HEK293T (cell line): ENCODE results near the gene PABPC1L.

ENCODE experiments used
- CTCF ChIA-PET: fragments of 350-600 bp; formaldehyde crosslinking; extraction: SDS; loops from one replicate; lab custom pipeline; 2021; ENCODE audit warnings: antibody characterized with exemption, inconsistent platforms; lab: Yijun Ruan, JAX
- POLR2A ChIA-PET: fragments of 350-600 bp; formaldehyde crosslinking; extraction: SDS; loops from one replicate; lab custom pipeline; 2020; ENCODE audit warnings: antibody characterized with exemption, inconsistent platforms; lab: Yijun Ruan, JAX
- DNase-seq: peaks from one replicate; pipeline ENCODE4 v3.0.0; 2012; ENCODE audit warnings: mixed read lengths; ENCODE audit errors: extremely low spot score
- ARNT ChIP-seq: fragments of 450-650 bp; IDR thresholded peaks from 2 replicates; pipeline ENCODE4 v1.6.1; 2017; ENCODE audit warnings: mild to moderate bottlenecking
- BHLHE40 ChIP-seq: fragments of 450-650 bp; IDR thresholded peaks from 2 replicates; pipeline ENCODE4 v1.6.1; 2016; ENCODE audit warnings: mild to moderate bottlenecking, moderate library complexity, borderline replicate concordance
- CTBP1 ChIP-seq: fragments of 450-650 bp; IDR thresholded peaks from 2 replicates; pipeline ENCODE4 v1.6.1; 2016; ENCODE audit warnings: borderline replicate concordance
- ELF4 ChIP-seq: fragments of 450-650 bp; IDR thresholded peaks from 2 replicates; pipeline ENCODE4 v1.6.1; 2017; ENCODE audit warnings: antibody characterized with exemption
- FOXA1 ChIP-seq: fragments of 450-650 bp; IDR thresholded peaks from 2 replicates; pipeline ENCODE4 v1.6.1; 2016; ENCODE audit warnings: mild to moderate bottlenecking
- FOXK2 ChIP-seq: fragments of 450-650 bp; IDR thresholded peaks from 2 replicates; pipeline ENCODE4 v1.6.1; 2016; ENCODE audit warnings: mild to moderate bottlenecking
- FOXM1 ChIP-seq: fragments of 450-650 bp; IDR thresholded peaks from 2 replicates; pipeline ENCODE4 v1.6.1; 2017; ENCODE audit warnings: mild to moderate bottlenecking, borderline replicate concordance
- HDGF ChIP-seq: fragments of 450-650 bp; IDR thresholded peaks from 2 replicates; pipeline ENCODE4 v1.6.1; 2017; ENCODE audit warnings: antibody characterized with exemption, borderline replicate concordance
- L3MBTL2 ChIP-seq: fragments of 450-650 bp; conservative IDR thresholded peaks from 2 replicates; pipeline ENCODE4 v1.6.1; 2016; ENCODE audit warnings: mild to moderate bottlenecking
- LEF1 ChIP-seq: fragments of 450-650 bp; IDR thresholded peaks from 2 replicates; pipeline ENCODE4 v1.6.1; 2017; ENCODE audit warnings: mild to moderate bottlenecking, borderline replicate concordance
- NFRKB ChIP-seq: fragments of 450-650 bp; IDR thresholded peaks from 2 replicates; pipeline ENCODE4 v1.6.1; 2016; ENCODE audit warnings: mild to moderate bottlenecking, moderate library complexity
- SP1 ChIP-seq: fragments of 450-650 bp; IDR thresholded peaks from 2 replicates; pipeline ENCODE4 v1.6.1; 2017
- SUZ12 ChIP-seq: fragments of 450-650 bp; IDR thresholded peaks from 2 replicates; pipeline ENCODE4 v1.6.1; 2016; ENCODE audit warnings: mild to moderate bottlenecking
- TARDBP ChIP-seq: fragments of 450-650 bp; IDR thresholded peaks from 2 replicates; pipeline ENCODE4 v1.6.1; 2016
- ZNF384 ChIP-seq: fragments of 450-650 bp; IDR thresholded peaks from 2 replicates; pipeline ENCODE4 v1.6.1; 2016
- TF ChIP-seq, protein P1 (sequence below): fragments of 450-650 bp; IDR thresholded peaks from 2 replicates; pipeline ENCODE4 v1.6.1; 2016

The PABPC1L gene

DNA sequence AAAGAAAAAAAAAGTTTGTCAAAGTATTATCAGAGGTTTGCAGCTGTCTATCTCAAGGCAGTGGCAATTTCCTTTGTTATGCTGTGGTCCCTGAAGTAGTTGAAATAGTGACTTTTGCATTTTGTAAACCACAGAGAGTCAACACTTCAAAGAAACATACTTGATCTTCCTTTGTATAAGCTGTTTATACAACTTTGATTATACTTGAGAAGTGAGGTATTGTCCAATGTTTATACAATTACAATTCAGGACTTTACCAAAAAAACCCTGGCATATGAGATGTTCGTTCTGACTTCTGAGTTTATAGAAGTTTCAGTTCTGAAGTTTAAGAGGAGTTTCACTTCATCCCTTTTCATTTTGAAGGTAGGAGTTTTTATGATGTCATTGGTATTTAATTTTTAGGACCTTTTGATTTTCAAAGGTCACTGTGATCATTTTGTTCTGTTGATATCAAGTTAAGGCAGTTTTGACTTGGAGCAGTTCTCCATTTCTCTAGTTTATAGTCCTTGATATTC is 60.4 kb downstream of the PABPC1L start:
- no peak for DNase-seq
- TF ChIP-seq, protein P1, sequence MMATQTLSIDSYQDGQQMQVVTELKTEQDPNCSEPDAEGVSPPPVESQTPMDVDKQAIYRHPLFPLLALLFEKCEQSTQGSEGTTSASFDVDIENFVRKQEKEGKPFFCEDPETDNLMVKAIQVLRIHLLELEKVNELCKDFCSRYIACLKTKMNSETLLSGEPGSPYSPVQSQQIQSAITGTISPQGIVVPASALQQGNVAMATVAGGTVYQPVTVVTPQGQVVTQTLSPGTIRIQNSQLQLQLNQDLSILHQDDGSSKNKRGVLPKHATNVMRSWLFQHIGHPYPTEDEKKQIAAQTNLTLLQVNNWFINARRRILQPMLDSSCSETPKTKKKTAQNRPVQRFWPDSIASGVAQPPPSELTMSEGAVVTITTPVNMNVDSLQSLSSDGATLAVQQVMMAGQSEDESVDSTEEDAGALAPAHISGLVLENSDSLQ = no peak
- TF ChIP-seq CTBP1 (no peak), ZNF384 (no peak), TARDBP (no peak), FOXK2 (no peak)
- CTCF ChIA-PET = no interaction called here
- POLR2A ChIA-PET = interaction anchor here (2.1 kb wide), 1 partner anchor 10 kb away, joined by 7 read pairs; the partner anchor contains the start of gene TOMM34

DNA sequence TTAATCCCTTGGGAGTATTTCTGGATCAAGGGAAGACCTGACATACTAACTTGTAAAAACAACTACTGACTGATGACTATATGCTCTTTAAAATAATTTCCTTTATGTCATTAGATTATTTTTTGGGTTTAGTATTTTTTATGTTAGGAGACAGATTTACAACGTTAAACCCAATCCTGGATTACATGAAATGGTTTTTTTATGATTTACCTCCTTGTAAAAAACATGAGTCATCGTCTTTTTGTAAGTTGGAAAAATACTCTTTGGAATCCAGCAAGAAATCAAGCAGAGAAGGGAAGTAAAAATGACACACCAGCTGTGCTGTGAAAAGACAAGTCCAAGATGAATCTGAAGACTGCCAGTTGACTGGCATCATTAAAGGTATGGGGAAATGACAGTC is 63.2 kb downstream of the PABPC1L start:
- ChIA-PET CTCF (no interaction called here), POLR2A (no interaction called here)
- TF ChIP-seq CTBP1 (peak; percentile 50; the same call in 1 of the 2 replicates), LEF1 (no peak), FOXM1 (no peak), FOXA1 (no peak), TARDBP (no peak)
- TF ChIP-seq, protein P1 = peak; percentile 85
- DNase-seq = no peak

DNA sequence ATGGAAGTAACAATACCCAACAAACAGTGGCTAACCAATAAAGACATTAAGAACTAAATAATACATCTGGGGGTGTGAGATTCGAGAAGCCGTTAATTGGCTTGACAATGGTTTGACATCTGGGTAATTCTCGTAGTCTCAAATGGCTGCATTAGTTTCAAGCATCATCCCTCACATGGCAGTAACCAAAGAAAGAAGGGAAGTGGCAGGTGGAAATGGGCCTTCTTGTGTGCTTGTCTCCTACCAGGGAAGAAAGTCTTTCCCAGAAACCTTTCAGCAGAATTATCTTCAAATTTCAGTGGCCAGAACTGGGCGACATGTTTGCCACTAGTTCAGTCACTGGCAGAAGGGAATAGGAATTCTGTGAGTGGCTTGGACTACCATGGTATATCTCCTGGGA is 66.8 kb downstream of the PABPC1L start:
- CTCF ChIA-PET = no interaction called here
- POLR2A ChIA-PET = no interaction called here
- TF ChIP-seq L3MBTL2 (no peak), HDGF (no peak), FOXM1 (no peak), SP1 (no peak), NFRKB (no peak), FOXA1 (no peak), TARDBP (no peak), BHLHE40 (no peak), ELF4 (no peak)
- TF ChIP-seq, protein P1 = no peak
- DNase-seq = no peak

DNA sequence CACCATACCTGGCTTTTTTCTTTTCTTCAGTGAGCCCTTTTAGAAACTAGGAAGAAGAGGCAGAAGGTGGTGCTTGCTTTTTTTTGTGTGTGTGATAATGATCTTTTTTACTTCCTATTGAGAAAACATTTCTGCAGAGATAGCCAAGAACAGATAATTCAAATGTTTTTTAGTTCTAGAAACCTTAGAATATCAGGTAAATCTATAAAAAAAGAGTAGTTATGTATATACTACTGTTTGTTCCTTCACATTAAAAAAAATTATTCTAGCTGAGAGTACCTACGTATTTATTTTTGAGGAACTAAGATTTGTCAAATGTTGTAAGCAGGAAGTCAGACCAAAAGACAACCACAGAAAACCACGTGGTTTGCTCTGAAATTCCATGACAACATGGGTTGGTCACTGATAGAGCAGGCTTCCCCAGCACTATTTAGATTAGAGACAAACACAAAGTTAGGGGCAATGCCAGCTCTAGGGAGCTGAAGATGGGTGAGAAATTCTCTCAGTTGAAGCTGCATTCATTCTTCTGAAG is 69.3 kb downstream of the PABPC1L start:
- TF ChIP-seq LEF1 (no peak), FOXM1 (no peak), SP1 (no peak), ZNF384 (no peak), TARDBP (no peak), SUZ12 (no peak)
- ChIA-PET POLR2A (no interaction called here), CTCF (no interaction called here)
- no peak for DNase-seq

DNA sequence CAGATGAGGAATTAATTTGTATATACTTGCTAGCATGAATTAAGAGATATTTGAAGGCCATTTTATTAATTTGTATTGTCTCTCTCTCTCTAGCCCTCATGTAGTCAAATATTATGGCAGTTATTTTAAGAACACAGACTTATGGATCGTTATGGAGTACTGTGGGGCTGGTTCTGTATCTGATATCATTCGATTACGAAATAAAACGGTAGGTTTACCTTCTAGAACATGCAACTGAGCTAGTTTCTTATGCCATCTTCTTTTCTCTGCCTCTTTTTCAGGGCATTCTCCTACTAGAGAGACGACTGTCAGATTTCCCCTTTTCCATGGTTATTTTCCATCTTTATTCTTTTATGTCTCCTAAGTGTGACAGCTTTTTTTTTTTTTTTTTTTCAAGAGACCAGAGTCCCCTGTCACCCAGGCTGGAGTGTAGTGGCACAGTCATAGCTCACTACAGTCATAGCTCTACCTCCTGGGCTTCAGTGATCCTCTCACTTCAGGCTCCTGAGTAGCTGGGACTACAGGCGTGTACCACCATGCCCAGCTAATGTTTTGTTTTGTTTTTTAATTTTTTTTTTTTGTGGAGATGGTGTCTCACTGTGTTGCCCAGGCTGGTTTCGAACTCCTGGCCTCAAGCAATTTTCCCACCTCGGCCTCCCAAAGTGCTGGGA is 72.0 kb downstream of the PABPC1L start:
- CTCF ChIA-PET = interaction anchor here (0.6 kb wide), 1 partner anchor 9 kb away, joined by 3 read pairs; no protein-coding TSS in a partner anchor
- POLR2A ChIA-PET = no interaction called here
- DNase-seq = no peak
- TF ChIP-seq FOXM1 = no peak
- no peak for TF ChIP-seq NFRKB
- no peak for TF ChIP-seq BHLHE40
- TF ChIP-seq SP1 = no peak
- no peak for TF ChIP-seq LEF1
- TF ChIP-seq L3MBTL2 = no peak
- TF ChIP-seq ELF4 = no peak
- no peak for TF ChIP-seq ARNT
- no peak for TF ChIP-seq SUZ12
- no peak for TF ChIP-seq CTBP1
- TF ChIP-seq TARDBP = no peak
- TF ChIP-seq FOXK2 = no peak
- TF ChIP-seq ZNF384 = no peak
- TF ChIP-seq HDGF = no peak
- TF ChIP-seq, protein P1 = no peak
- TF ChIP-seq FOXA1 = no peak
